Heart left ventricle (tissue), 16 donors: ENCODE data around the gene ALPI. TPM values are rescaled to one million over a fixed set of nuclear protein-coding genes. Genes with fewer than 3 reads are reported as not detected.

Experiments used
- ATAC-seq, 4 donors: fragments of 200-7000 bp; cut with Tn5 transposase; one replicate each; pipeline ENCODE4 v1.9.1; 2020 to 2022; ENCODE audit warnings: moderate library complexity in 4 of 4, mild to moderate bottlenecking in 3 of 4, moderate number of reproducible peaks in 1 of 4
- DNase-seq, 5 donors: peaks; one replicate each; pipeline ENCODE4 v3.0.0-alpha.2; 2020
- H3K27ac ChIP-seq, 12 donors: fragments of 200-600 bp; sonication (generic) in 4 of 12; one replicate each; pipeline versions ENCODE4 v1.5.0 to v1.8.0; 2016 to 2022; ENCODE audit warnings: mild to moderate bottlenecking in 2 of 12
- H3K27me3 ChIP-seq, 9 donors: fragments of 200-600 bp; sonication (generic) in 2 of 9; one replicate each; pipeline versions ENCODE4 v1.5.1 to v1.8.0; 2016 to 2022; ENCODE audit warnings: mild to moderate bottlenecking in 3 of 9
- H3K36me3 ChIP-seq, 9 donors: fragments of 200-600 bp; sonication (generic) in 2 of 9; one replicate each; pipeline versions ENCODE4 v1.5.0 to v1.8.0; 2018 to 2022; ENCODE audit warnings: mild to moderate bottlenecking in 2 of 9
- H3K4me1 ChIP-seq, 12 donors: fragments of 200-600 bp; sonication (generic) in 4 of 12; one replicate each; pipeline versions ENCODE4 v1.5.0 to v1.8.0; 2016 to 2022; ENCODE audit warnings: mild to moderate bottlenecking in 3 of 12
- H3K4me3 ChIP-seq, 12 donors: fragments of 200-600 bp; sonication (generic) in 4 of 12; one replicate each; pipeline versions ENCODE4 v1.5.0 to v1.8.0; 2017 to 2022; ENCODE audit warnings: mild to moderate bottlenecking in 9 of 12, moderate library complexity in 4 of 12
- H3K9me3 ChIP-seq, 12 donors: fragments of 200-600 bp; sonication (generic) in 4 of 12; one replicate each; pipeline versions ENCODE4 v1.5.0 to v1.8.0; 2016 to 2022; ENCODE audit warnings: mild to moderate bottlenecking in 1 of 12
- CTCF ChIP-seq, 12 donors: fragments of 200-600 bp; sonication (generic) in 4 of 12; IDR thresholded peaks; one replicate each; pipeline versions ENCODE4 v1.5.0 to v1.8.0; 2018 to 2022; ENCODE audit warnings: antibody characterized with exemption in 12 of 12, mild to moderate bottlenecking in 5 of 12
- POLR2A ChIP-seq, 2 donors: fragments of 450-650 bp; IDR thresholded peaks; one replicate each; pipeline ENCODE4 v1.6.1; 2017; ENCODE audit warnings: antibody characterized with exemption in 2 of 2, mild to moderate bottlenecking in 2 of 2, moderate library complexity in 2 of 2
- WGBS, 4 donors: extraction: QIAGEN DNeasy Blood & Tissue Kit in 2 of 4; methylation state at CpG; one replicate each; pipeline versions ENCODE4 v1.1.5 to v1.1.7; 2013 to 2018; 5-methylcytosine and 5-hydroxymethylcytosine counted together
- intact Hi-C, 10 donors: fragments of 100-400 bp; cut with DNase I; formaldehyde crosslinking; loops; one replicate each; pipeline versions ENCODE4 v1.11.1 to v1.14.2; 2022
- polyA plus RNA-seq, 2 donors: library from polyadenylated mRNA; stranded (reverse); fragments of 200-250 nt; gene quantifications; one replicate each; pipeline ENCODE4 v1.2.3, GENCODE V29; 2013
- total RNA-seq, 9 donors: library from RNA; depleted of rRNA in 2 of 9; stranded (reverse); fragments of >200 nt in 2 of 9; fragmentation: NEBNext Ultra II Directional in 3 of 9; extraction: Animal tissue kit (Norgen Biotek cat#: 25700) in 3 of 9; gene quantifications; one replicate each; pipeline versions ENCODE4 v1.1.0 to v1.2.4, GENCODE V29; 2016 to 2023
- donor health status: ischemic (EF 13 %, LVEDD 7.1; RV severe dilation, severe dysfunction).
- donor health status: healthy with polysubstance abuse.
- donor health status: DM: no; HTN: yes; CAD: no.
- donor health status: DM: no; HTN: no; CAD: no.
- donor health status: ischemic (EF 25% LVEDD 6.9; RV normal size, moderate dysfunction).
- donor health status: ischemic (EF 25% LVEDD 5.7; RV mildly dilated, moderate dysfunction).
- donor health status: healthy.
- donor health status: DM: yes; HTN: yes; CAD: no.
- donor health status: ischemic (EF 35%, LVEDD 5.7; RV mildly dilated, moderate dysfunction).
- donor health status: nonischemic (EF 11% LVEDD 7.7; RV severe dilation, severe dysfunction).
- donor health status: DM: yes; HTN: yes; CAD: no.
- donor health status: PGD.
- donor health status: ischemic (EF 29% LVEDD 5.4; RV normal size, mild dysfunction).
- donor health status: nonischemic (EF 23%, LVEDD 6.1; RV moderate dilation, normal function).

ALPI gene
- total and polyA plus RNA-seq, 11 donors = not detected

GRCh38 chr2:232504438-232504837 lies 48.5 kb downstream of the ALPI start:
- Histone ChIP-seq H3K27ac (no peak overlapping the region), H3K27me3 (peaks cover 0 to 38% (median 4%) of the 10 kb centered on the region in 9 donors), H3K4me1 (peaks cover 0 to 20% (median 7%) of the 10 kb centered on the region in 12 donors), H3K4me3 (no peak overlapping the region), H3K9me3 (no peaks in the 10 kb centered on the region), H3K36me3 (no peaks in the 10 kb centered on the region)
- WGBS, 4 donors = 68 to 92% (median 77%) methylated on average over 2 of the region's 2 CpGs
- TF ChIP-seq CTCF (IDR thresholded peaks at IDR 0.05) (no peak), POLR2A (IDR thresholded peaks at IDR 0.05) (no peak)
- ATAC-seq (no peak), DNase-seq (no peak)
- intact Hi-C loops = no loop called here

GRCh38 chr2:232505856-232506255 lies 49.9 kb downstream of the ALPI start:
- intact Hi-C loops = no loop called here
- 49 to 57% (median 54%) methylated on average over 6 to 10 of the region's 10 CpGs for WGBS, 4 donors
- DNase-seq (no peak), ATAC-seq (no peak)
- Histone ChIP-seq H3K4me3 (no peak overlapping the region), H3K27me3 (peaks cover 0 to 38% (median 4%) of the 10 kb centered on the region in 9 donors), H3K27ac (no peak overlapping the region), H3K9me3 (no peaks in the 10 kb centered on the region), H3K4me1 (peaks cover 0 to 20% (median 7%) of the 10 kb centered on the region in 12 donors), H3K36me3 (no peaks in the 10 kb centered on the region)
- TF ChIP-seq POLR2A (IDR thresholded peaks at IDR 0.05) (no peak), CTCF (IDR thresholded peaks at IDR 0.05) (no peak)

- WGBS, 4 donors = 62 to 82% (median 77%) methylated on average over 3 to 4 of the region's 4 CpGs
- DNase-seq (no peak), ATAC-seq (no peak)
- TF ChIP-seq POLR2A (IDR thresholded peaks at IDR 0.05) (no peak), CTCF (IDR thresholded peaks at IDR 0.05) (no peak)
- H3K27me3 ChIP-seq = peaks cover 0 to 38% (median 4%) of the 10 kb centered on the region in 9 donors
- H3K27ac ChIP-seq = no peak overlapping the region
- H3K9me3 ChIP-seq = no peaks in the 10 kb centered on the region
- H3K4me3 ChIP-seq = no peak overlapping the region
- peaks cover 0 to 22% (median 7%) of the 10 kb centered on the region in 12 donors for H3K4me1 ChIP-seq
- intact Hi-C loops = no loop called here
- H3K36me3 ChIP-seq = no peaks in the 10 kb centered on the region
These were observed 50.8 kb downstream of the ALPI start for GRCh38 chr2:232506709-232507108.

GRCh38 chr2:232508251-232508650 lies 52.3 kb downstream of the ALPI start:
- DNase-seq = no peak
- no peak for ATAC-seq
- intact Hi-C loops = no loop called here
- H3K4me3 ChIP-seq = no peak overlapping the region
- H3K27ac ChIP-seq = no peak overlapping the region
- 74 to 83% (median 80%) methylated on average over 6 to 7 of the region's 7 CpGs for WGBS, 4 donors
- no peaks in the 10 kb centered on the region for H3K36me3 ChIP-seq
- H3K9me3 ChIP-seq = no peaks in the 10 kb centered on the region
- peaks cover 0 to 9% (median 5%) of the 10 kb centered on the region in 12 donors for H3K4me1 ChIP-seq
- TF ChIP-seq POLR2A (IDR thresholded peaks at IDR 0.05) (no peak), CTCF (IDR thresholded peaks at IDR 0.05) (no peak)
- H3K27me3 ChIP-seq = peaks cover 0 to 28% (median 4%) of the 10 kb centered on the region in 9 donors

Other genes starting within 250 kb of the ALPI start
- not detected for gene ALPP, start 77.4 kb upstream of the ALPI start, total RNA-seq
- not detected for gene ALPP, start 77.4 kb upstream of the ALPI start, polyA plus RNA-seq
- not detected for gene ALPG, start 49.3 kb upstream of the ALPI start, total RNA-seq
- gene ALPG, start 49.3 kb upstream of the ALPI start, polyA plus RNA-seq = not detected
- 1 to 10 TPM in 1 of 9 donors, under 1 TPM in 6, not detected in 2; 0.20 to 1.2 (median 0.30) TPM for gene ECEL1, start 31.7 kb downstream of the ALPI start, total RNA-seq
- 1 to 10 TPM in 1 of 2 donors, not detected in 1; 1.4 TPM for gene ECEL1, start 31.7 kb downstream of the ALPI start, polyA plus RNA-seq
- gene PRSS56, start 64.2 kb downstream of the ALPI start, total RNA-seq = under 1 TPM in 4 of 9 donors, not detected in 5; 0.12 to 0.25 (median 0.15) TPM
- under 1 TPM in 1 of 2 donors, not detected in 1; 0.11 TPM for gene PRSS56, start 64.2 kb downstream of the ALPI start, polyA plus RNA-seq
- gene CHRND, start 70.0 kb downstream of the ALPI start, total RNA-seq = not detected
- not detected for gene CHRND, start 70.0 kb downstream of the ALPI start, polyA plus RNA-seq
- gene CHRNG, start 83.5 kb downstream of the ALPI start, total RNA-seq = not detected
- gene CHRNG, start 83.5 kb downstream of the ALPI start, polyA plus RNA-seq = not detected
- gene TIGD1, start 94.4 kb downstream of the ALPI start, total RNA-seq = 1 to 10 TPM in 8 of 9 donors, under 1 TPM in 1; 0.99 to 3.8 (median 1.6) TPM
- 1 to 10 TPM; 1.6 to 2.1 TPM for gene TIGD1, start 94.4 kb downstream of the ALPI start, polyA plus RNA-seq
- 10 to 100 TPM; 15.3 to 49.8 (median 38.8) TPM for gene EIF4E2, start 94.5 kb downstream of the ALPI start, total RNA-seq
- gene EIF4E2, start 94.5 kb downstream of the ALPI start, polyA plus RNA-seq = 10 to 100 TPM; 36.1 to 54.0 TPM
- gene EFHD1, start 177.5 kb downstream of the ALPI start, total RNA-seq = 10 to 100 TPM in 7 of 9 donors, 1 to 10 TPM in 2; 9.0 to 44.8 (median 20.7) TPM
- 10 to 100 TPM in 1 of 2 donors, 1 to 10 TPM in 1; 9.0 to 26.8 TPM for gene EFHD1, start 177.5 kb downstream of the ALPI start, polyA plus RNA-seq
- 10 to 100 TPM; 48.0 to 78.1 (median 61.3) TPM for gene GIGYF2, start 241.2 kb downstream of the ALPI start, total RNA-seq
- 10 to 100 TPM; 25.3 to 29.8 TPM for gene GIGYF2, start 241.2 kb downstream of the ALPI start, polyA plus RNA-seq